ENCODE results near the gene SIRPB2. TPM values are rescaled to one million over a fixed set of nuclear protein-coding genes. Genes with fewer than 3 reads are reported as not detected.

SIRPB2 gene
- polyA plus RNA-seq, 1 donor from 2014 or later: not detected

DNA sequence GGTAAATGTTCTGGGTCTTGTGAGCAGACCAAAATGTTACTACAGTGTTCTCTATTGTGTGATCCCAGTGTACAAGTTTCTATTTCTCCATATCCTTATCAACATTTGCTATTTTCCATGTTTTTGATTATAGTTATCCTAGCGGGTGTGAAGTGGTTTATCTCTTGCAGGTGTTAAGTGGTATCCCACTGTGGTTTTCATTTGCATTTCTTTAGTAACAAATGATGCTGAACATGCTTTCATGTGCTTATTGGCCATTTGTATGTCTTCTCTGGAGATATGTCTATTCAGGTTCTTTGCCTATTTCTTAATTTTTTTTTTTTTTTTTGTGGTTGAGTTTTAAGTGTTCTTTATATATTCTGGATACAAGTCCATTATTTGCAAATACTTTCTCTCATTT is 60.1 kb downstream of the SIRPB2 start:
- Histone ChIP-seq H3K9me2 (ENCODE audit: insufficient read depth, low read length) (no peaks in the 10 kb centered on the region), H3K36me3 (ENCODE audit: insufficient read depth, low read length) (no peaks in the 10 kb centered on the region), H3K27me3 (ENCODE audit: insufficient read depth, low read depth, low read length) (no peaks in the 10 kb centered on the region), H3K79me2 (replicated peaks; ENCODE audit: insufficient read depth, low read length) (no peaks in the 10 kb centered on the region), H4K20me1 (ENCODE audit: insufficient read depth) (no peaks in the 10 kb centered on the region), H3F3A (ENCODE audit: insufficient read depth, low read length, poor library complexity, severe bottlenecking) (no peaks in the 10 kb centered on the region), H3K9me3 (ENCODE audit: low read length) (peaks cover 5% of the 10 kb centered on the region), H3K4me2 (ENCODE audit: low read length) (no peak overlapping the region), H3K4me3 (ENCODE audit: low read length) (no peak overlapping the region), H2AFZ (ENCODE audit: low read depth, low read length) (no peak overlapping the region), H3K27ac (ENCODE audit: low read length) (no peak overlapping the region), H3K9ac (ENCODE audit: low read length) (no peak overlapping the region)
- TF ChIP-seq EP300 (conservative IDR thresholded peaks at IDR 0.05; ENCODE audit: poor library complexity, severe bottlenecking) (no peak), RAD21 (conservative IDR thresholded peaks at IDR 0.05) (no peak), POLR2AphosphoS5 (IDR thresholded peaks at IDR 0.05) (no peak), SMC3 (conservative IDR thresholded peaks at IDR 0.05; ENCODE audit: poor library complexity) (no peak), MXI1 (conservative IDR thresholded peaks at IDR 0.05; ENCODE audit: poor library complexity, severe bottlenecking) (no peak)
- TF ChIP-seq, protein P1, sequence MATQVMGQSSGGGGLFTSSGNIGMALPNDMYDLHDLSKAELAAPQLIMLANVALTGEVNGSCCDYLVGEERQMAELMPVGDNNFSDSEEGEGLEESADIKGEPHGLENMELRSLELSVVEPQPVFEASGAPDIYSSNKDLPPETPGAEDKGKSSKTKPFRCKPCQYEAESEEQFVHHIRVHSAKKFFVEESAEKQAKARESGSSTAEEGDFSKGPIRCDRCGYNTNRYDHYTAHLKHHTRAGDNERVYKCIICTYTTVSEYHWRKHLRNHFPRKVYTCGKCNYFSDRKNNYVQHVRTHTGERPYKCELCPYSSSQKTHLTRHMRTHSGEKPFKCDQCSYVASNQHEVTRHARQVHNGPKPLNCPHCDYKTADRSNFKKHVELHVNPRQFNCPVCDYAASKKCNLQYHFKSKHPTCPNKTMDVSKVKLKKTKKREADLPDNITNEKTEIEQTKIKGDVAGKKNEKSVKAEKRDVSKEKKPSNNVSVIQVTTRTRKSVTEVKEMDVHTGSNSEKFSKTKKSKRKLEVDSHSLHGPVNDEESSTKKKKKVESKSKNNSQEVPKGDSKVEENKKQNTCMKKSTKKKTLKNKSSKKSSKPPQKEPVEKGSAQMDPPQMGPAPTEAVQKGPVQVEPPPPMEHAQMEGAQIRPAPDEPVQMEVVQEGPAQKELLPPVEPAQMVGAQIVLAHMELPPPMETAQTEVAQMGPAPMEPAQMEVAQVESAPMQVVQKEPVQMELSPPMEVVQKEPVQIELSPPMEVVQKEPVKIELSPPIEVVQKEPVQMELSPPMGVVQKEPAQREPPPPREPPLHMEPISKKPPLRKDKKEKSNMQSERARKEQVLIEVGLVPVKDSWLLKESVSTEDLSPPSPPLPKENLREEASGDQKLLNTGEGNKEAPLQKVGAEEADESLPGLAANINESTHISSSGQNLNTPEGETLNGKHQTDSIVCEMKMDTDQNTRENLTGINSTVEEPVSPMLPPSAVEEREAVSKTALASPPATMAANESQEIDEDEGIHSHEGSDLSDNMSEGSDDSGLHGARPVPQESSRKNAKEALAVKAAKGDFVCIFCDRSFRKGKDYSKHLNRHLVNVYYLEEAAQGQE (IDR thresholded peaks at IDR 0.05; ENCODE audit: borderline replicate concordance): no peak

DNA sequence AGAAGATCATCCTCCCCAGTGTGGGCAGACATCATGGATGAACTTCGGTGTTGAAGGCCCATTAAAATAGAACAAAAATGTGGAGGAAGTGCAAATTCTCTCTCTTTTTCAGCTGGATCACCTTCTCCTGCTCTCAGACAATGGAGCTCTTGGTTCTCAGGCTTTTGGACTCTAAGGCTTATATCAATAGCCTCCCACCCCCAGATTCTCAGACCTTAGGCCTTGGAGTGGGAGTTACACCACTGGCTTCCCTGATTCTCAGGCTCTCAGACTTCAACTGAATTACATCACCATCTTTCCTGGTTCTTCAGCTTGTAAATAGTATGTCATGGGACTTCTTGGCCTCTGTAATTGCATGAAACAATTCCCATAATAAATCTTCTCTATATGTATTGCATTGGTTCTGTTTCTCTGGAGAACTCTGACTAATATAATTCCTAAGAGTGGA is 61.2 kb downstream of the SIRPB2 start:
- Histone ChIP-seq H3K27me3 (ENCODE audit: insufficient read depth, low read depth, low read length) (no peaks in the 10 kb centered on the region), H3K79me2 (replicated peaks; ENCODE audit: insufficient read depth, low read length) (no peaks in the 10 kb centered on the region), H3K4me3 (ENCODE audit: low read length) (no peak overlapping the region), H3K36me3 (ENCODE audit: insufficient read depth, low read length) (no peaks in the 10 kb centered on the region), H3K4me2 (ENCODE audit: low read length) (no peak overlapping the region), H4K20me1 (ENCODE audit: insufficient read depth) (no peaks in the 10 kb centered on the region), H2AFZ (ENCODE audit: low read depth, low read length) (no peak overlapping the region), H3K9ac (ENCODE audit: low read length) (no peak overlapping the region), H3K27ac (ENCODE audit: low read length) (no peak overlapping the region), H3K9me2 (ENCODE audit: insufficient read depth, low read length) (no peaks in the 10 kb centered on the region), H3F3A (ENCODE audit: insufficient read depth, low read length, poor library complexity, severe bottlenecking) (no peaks in the 10 kb centered on the region), H3K9me3 (ENCODE audit: low read length) (peaks cover 5% of the 10 kb centered on the region)
- TF ChIP-seq, protein P1 (IDR thresholded peaks at IDR 0.05; ENCODE audit: borderline replicate concordance): no peak
- no peak for TF ChIP-seq SMC3 (conservative IDR thresholded peaks at IDR 0.05; ENCODE audit: poor library complexity)
- TF ChIP-seq TAF1 (IDR thresholded peaks at IDR 0.05; ENCODE audit: low read depth): no peak
- TF ChIP-seq POLR2AphosphoS5 (IDR thresholded peaks at IDR 0.05): no peak
- TF ChIP-seq MXI1 (conservative IDR thresholded peaks at IDR 0.05; ENCODE audit: poor library complexity, severe bottlenecking): no peak
- TF ChIP-seq RAD21 (conservative IDR thresholded peaks at IDR 0.05): no peak
- TF ChIP-seq EZH2 (IDR thresholded peaks at IDR 0.05; ENCODE audit: borderline replicate concordance, insufficient read depth, low read length, poor library complexity, severe bottlenecking): no peak
- TF ChIP-seq, protein P2, sequence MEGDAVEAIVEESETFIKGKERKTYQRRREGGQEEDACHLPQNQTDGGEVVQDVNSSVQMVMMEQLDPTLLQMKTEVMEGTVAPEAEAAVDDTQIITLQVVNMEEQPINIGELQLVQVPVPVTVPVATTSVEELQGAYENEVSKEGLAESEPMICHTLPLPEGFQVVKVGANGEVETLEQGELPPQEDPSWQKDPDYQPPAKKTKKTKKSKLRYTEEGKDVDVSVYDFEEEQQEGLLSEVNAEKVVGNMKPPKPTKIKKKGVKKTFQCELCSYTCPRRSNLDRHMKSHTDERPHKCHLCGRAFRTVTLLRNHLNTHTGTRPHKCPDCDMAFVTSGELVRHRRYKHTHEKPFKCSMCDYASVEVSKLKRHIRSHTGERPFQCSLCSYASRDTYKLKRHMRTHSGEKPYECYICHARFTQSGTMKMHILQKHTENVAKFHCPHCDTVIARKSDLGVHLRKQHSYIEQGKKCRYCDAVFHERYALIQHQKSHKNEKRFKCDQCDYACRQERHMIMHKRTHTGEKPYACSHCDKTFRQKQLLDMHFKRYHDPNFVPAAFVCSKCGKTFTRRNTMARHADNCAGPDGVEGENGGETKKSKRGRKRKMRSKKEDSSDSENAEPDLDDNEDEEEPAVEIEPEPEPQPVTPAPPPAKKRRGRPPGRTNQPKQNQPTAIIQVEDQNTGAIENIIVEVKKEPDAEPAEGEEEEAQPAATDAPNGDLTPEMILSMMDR (IDR thresholded peaks at IDR 0.05; ENCODE audit: poor library complexity, severe bottlenecking): no peak
- TF ChIP-seq EP300 (conservative IDR thresholded peaks at IDR 0.05; ENCODE audit: poor library complexity, severe bottlenecking): no peak
